ENCODE results near the gene TEAD4.

GRCh38 chr12:2939191-2939590 is 20.0 kb upstream of the TEAD4 start:
- TF ChIP-seq CTCF (IDR thresholded peaks at IDR 0.05; ENCODE audit: borderline replicate concordance, extremely low read depth, low read length, poor library complexity, severe bottlenecking): no peak
- TF ChIP-seq EZH2 (IDR thresholded peaks at IDR 0.05; ENCODE audit: borderline replicate concordance, low read depth, low read length, severe bottlenecking): no peak
